Measurements from ENCODE around the gene MAP3K7CL. TPM values are rescaled to one million over a fixed set of nuclear protein-coding genes. Genes with fewer than 3 reads are reported as not detected.

The MAP3K7CL gene, protein sequence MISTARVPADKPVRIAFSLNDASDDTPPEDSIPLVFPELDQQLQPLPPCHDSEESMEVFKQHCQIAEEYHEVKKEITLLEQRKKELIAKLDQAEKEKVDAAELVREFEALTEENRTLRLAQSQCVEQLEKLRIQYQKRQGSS
- 0.13 to 0.49 TPM (median 0.34 TPM) in 3 replicates for total RNA-seq

GRCh38 chr21:29130270-29130969 lies at the start of gene MAP3K7CL:
Gene MAP3K7CL, plus strand, starts transcription at chr21:29130644. Its CDS starts 2,701 bp downstream, at chr21:29133345.
- Mint-ChIP-seq H3K27me3 (ENCODE audit: low read depth) (no peaks in the 10 kb centered on the region), H3K9me3 (peaks cover 13% of the 10 kb centered on the region), H3K36me3 (no peaks in the 10 kb centered on the region), H3K27ac (no peak within 1 kb of the TSS), H3K4me3 (no peak within 1 kb of the TSS), H3K4me1 (peaks cover 8% of the 10 kb centered on the region)
- TF ChIP-seq, protein P1, sequence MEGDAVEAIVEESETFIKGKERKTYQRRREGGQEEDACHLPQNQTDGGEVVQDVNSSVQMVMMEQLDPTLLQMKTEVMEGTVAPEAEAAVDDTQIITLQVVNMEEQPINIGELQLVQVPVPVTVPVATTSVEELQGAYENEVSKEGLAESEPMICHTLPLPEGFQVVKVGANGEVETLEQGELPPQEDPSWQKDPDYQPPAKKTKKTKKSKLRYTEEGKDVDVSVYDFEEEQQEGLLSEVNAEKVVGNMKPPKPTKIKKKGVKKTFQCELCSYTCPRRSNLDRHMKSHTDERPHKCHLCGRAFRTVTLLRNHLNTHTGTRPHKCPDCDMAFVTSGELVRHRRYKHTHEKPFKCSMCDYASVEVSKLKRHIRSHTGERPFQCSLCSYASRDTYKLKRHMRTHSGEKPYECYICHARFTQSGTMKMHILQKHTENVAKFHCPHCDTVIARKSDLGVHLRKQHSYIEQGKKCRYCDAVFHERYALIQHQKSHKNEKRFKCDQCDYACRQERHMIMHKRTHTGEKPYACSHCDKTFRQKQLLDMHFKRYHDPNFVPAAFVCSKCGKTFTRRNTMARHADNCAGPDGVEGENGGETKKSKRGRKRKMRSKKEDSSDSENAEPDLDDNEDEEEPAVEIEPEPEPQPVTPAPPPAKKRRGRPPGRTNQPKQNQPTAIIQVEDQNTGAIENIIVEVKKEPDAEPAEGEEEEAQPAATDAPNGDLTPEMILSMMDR (IDR thresholded peaks at IDR 0.05; ENCODE audit: unreplicated experiment): no peak
- DNase-seq (ENCODE audit: low spot score in 2 of 2, unreplicated experiment in 2 of 2): no peak

GRCh38 chr21:29082046-29082815 lies 48.2 kb upstream of the MAP3K7CL start:
- H3K9me3 Mint-ChIP-seq: no peaks in the 10 kb centered on the region
- peaks cover 23% of the 10 kb centered on the region for H3K4me1 Mint-ChIP-seq
- no peak overlapping the region for H3K4me3 Mint-ChIP-seq
- DNase-seq (ENCODE audit: low spot score in 2 of 2, unreplicated experiment in 2 of 2): no peak
- no peaks in the 10 kb centered on the region for H3K36me3 Mint-ChIP-seq
- H3K27me3 Mint-ChIP-seq (ENCODE audit: low read depth): no peaks in the 10 kb centered on the region
- TF ChIP-seq, protein P1 (IDR thresholded peaks at IDR 0.05; ENCODE audit: unreplicated experiment): no peak
- no peak overlapping the region for H3K27ac Mint-ChIP-seq

DNA sequence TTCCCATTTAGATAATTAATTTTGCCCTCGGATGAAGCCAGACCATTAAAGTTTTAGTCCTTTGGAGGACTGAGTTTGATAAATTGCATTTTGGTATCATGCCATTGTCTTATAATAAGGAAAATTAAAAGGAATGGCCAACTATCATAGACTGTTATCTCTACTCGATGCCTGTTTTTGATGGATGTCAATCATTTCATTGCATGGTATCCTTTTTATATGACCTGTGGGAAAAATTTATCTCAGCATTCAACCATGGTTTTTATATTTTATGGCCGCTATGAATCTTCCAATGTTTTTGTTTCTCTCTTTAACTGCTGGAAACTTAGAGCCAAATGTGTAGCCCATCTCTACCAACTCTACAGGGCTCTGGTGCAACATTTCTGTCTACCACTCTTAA lies 47.1 kb upstream of the MAP3K7CL start:
- Mint-ChIP-seq H3K9me3 (no peaks in the 10 kb centered on the region), H3K4me1 (peaks cover 23% of the 10 kb centered on the region), H3K36me3 (no peaks in the 10 kb centered on the region), H3K27ac (no peak overlapping the region), H3K27me3 (ENCODE audit: low read depth) (no peaks in the 10 kb centered on the region), H3K4me3 (no peak overlapping the region)
- no peak for DNase-seq (ENCODE audit: low spot score in 2 of 2, unreplicated experiment in 2 of 2)
- TF ChIP-seq, protein P1 (IDR thresholded peaks at IDR 0.05; ENCODE audit: unreplicated experiment): no peak

GRCh38 chr21:29084372-29084771 lies 46.1 kb upstream of the MAP3K7CL start:
- H3K36me3 Mint-ChIP-seq: no peaks in the 10 kb centered on the region
- H3K9me3 Mint-ChIP-seq: no peaks in the 10 kb centered on the region
- no peak overlapping the region for H3K27ac Mint-ChIP-seq
- H3K27me3 Mint-ChIP-seq (ENCODE audit: low read depth): no peaks in the 10 kb centered on the region
- no peak overlapping the region for H3K4me3 Mint-ChIP-seq
- peaks cover 23% of the 10 kb centered on the region for H3K4me1 Mint-ChIP-seq
- TF ChIP-seq, protein P1 (IDR thresholded peaks at IDR 0.05; ENCODE audit: unreplicated experiment): no peak
- no peak for DNase-seq (ENCODE audit: low spot score in 2 of 2, unreplicated experiment in 2 of 2)

- no peak for DNase-seq (ENCODE audit: low spot score in 2 of 2, unreplicated experiment in 2 of 2)
- Mint-ChIP-seq H3K27me3 (ENCODE audit: low read depth) (no peaks in the 10 kb centered on the region), H3K36me3 (no peaks in the 10 kb centered on the region), H3K27ac (no peak overlapping the region), H3K4me1 (peaks cover 23% of the 10 kb centered on the region), H3K9me3 (no peaks in the 10 kb centered on the region), H3K4me3 (peak overlapping the region; percentile 1)
- TF ChIP-seq, protein P1 (IDR thresholded peaks at IDR 0.05; ENCODE audit: unreplicated experiment): no peak
Measured at GRCh38 chr21:29085106-29085752, 45.2 kb upstream of the MAP3K7CL start.
